Left kidney (tissue), 1 donor: ENCODE measurements around the gene SELENBP1. TPM values are rescaled to one million over a fixed set of nuclear protein-coding genes. Genes with fewer than 3 reads are reported as not detected.

Experiments used
- polyA plus RNA-seq: library from polyadenylated mRNA; unstranded; fragments of 120-200 nt; gene quantifications from one replicate; pipeline ENCODE4 v1.2.1, GENCODE V29; 2013; ENCODE audit not compliant: insufficient read length

Gene SELENBP1
- polyA plus RNA-seq, 1 donor: 50.4 TPM

Other genes starting within 250 kb of the SELENBP1 start
- gene SEMA6C, start 226.1 kb downstream of the SELENBP1 start, polyA plus RNA-seq: 29.8 TPM
- 1.6 TPM for gene TNFAIP8L2, start 216.1 kb downstream of the SELENBP1 start, polyA plus RNA-seq
- 16.9 TPM for gene LYSMD1, start 206.8 kb downstream of the SELENBP1 start, polyA plus RNA-seq
- 42.3 TPM for gene SCNM1, start 206.6 kb downstream of the SELENBP1 start, polyA plus RNA-seq
- 1.7 TPM for gene TMOD4, start 196.7 kb downstream of the SELENBP1 start, polyA plus RNA-seq
- gene VPS72, start 182.5 kb downstream of the SELENBP1 start, polyA plus RNA-seq: 67.6 TPM
- 92.7 TPM for gene PIP5K1A, start 174.2 kb downstream of the SELENBP1 start, polyA plus RNA-seq
- 181 TPM for gene PSMD4, start 118.0 kb downstream of the SELENBP1 start, polyA plus RNA-seq
- 21.2 TPM for gene ZNF687, start 90.4 kb downstream of the SELENBP1 start, polyA plus RNA-seq
- gene PI4KB, start 45.3 kb downstream of the SELENBP1 start, polyA plus RNA-seq: 73.8 TPM
- 44.8 TPM for gene RFX5, start 25.5 kb downstream of the SELENBP1 start, polyA plus RNA-seq
- 237 TPM for gene PSMB4, start 26.9 kb upstream of the SELENBP1 start, polyA plus RNA-seq
- 162 TPM for gene POGZ, start 86.8 kb upstream of the SELENBP1 start, polyA plus RNA-seq
- gene CGN, start 138.7 kb upstream of the SELENBP1 start, polyA plus RNA-seq: 55.6 TPM
- gene TUFT1, start 167.6 kb upstream of the SELENBP1 start, polyA plus RNA-seq: 10.5 TPM
- 29.5 TPM for gene SNX27, start 239.3 kb upstream of the SELENBP1 start, polyA plus RNA-seq